NCI-H1048 (cell line): Measurements from ENCODE around the gene LAT.
"Not testable (repeated sequence)": the region's sequence is repeated elsewhere in the genome, so short reads cannot be mapped to it uniquely, and the experiment has no call there.

Experiments used
- DNase-seq: peaks from one replicate; lab custom pipeline; 2025; lab: John Stamatoyannopoulos, UW

Gene LAT

DNA sequence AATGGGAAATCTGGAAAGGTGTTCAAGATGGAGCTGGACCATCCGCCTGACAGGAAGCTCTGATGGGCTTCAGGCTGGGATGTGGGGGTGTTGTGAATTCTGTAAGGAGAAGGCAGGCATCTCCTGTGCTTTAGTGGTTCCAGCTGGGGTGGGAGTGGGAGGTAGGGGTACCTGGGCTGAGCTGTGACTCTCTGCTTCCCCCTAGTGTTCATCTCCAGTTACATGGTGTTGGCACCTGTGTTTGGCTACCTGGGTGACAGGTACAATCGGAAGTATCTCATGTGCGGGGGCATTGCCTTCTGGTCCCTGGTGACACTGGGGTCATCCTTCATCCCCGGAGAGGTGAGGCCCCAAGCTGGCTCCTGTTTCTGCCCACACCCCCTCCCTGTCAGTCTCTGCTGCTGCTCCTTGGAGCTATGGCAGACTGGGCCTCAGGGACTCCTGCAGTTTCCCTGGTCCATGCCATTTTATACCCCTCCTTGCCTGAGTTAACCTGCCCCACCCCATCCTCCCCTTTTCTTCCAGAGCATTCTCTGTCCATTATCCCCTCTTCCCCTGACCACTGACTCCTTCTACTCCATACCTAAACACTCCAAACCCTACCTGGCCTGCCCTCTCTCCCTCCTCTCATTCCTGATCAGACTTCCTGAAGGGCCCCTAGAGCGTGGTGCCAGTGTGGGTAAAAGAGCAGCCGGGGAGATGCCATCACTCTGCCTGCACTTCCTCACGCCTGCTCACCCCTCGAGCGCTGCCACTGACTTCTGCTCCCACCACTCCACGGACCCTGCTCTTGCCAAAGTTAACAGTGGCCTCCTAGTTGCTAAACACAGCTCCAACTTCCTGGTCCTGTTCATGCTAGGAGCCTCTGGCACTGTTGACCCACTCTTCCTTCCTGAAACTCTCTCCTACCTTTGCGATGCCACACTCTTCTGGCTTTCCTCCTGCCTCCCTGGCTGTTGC lies 6.9 kb upstream of the LAT start:
- DNase-seq = no peak

DNA sequence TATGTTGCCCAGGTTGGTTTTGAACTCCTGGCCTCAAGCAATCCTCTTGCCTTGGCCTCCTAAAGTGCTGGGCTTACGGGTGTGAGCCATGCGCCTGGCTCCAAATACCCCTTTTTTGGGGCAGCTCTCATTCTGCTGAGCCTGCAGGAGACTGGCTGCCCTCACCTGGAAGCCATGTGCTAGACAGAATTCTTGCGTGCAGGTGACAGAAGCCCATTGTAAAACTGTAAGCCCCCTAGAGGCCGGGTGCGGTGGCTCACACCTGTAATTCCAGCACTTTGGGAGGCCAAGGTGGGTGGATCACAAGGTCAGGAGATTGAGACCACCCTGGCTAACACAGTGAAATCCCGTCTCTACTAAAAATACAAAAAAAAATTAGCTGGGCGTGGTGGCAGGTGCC lies 4.5 kb upstream of the LAT start:
- not testable (repeated sequence) for DNase-seq

DNA sequence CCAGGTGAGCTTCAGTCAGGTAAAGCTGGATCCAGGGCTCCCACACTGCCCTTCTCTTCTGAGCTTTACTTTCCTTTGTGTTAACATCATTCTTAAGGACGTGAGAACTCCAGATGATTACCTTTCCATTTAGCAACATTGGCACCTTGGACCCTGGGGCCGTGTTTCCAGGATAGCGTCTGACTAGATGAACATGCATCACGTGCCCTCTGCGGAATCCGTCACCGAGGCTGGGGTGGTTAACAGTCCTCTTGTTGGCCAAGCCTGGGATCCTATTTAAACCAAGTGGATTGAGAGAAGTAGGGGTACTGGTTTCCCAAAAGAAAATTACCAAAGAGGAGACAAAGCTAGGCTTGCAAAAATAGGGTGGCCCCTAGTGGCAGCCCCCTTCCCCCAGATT lies 3.9 kb upstream of the LAT start:
- DNase-seq = no peak

- DNase-seq = no peak
Observed at GRCh38 chr16:28981517-28981916, 3.3 kb upstream of the LAT start.

- DNase-seq = no peak
Observed at GRCh38 chr16:28982418-28982817, 2.4 kb upstream of the LAT start.

DNA sequence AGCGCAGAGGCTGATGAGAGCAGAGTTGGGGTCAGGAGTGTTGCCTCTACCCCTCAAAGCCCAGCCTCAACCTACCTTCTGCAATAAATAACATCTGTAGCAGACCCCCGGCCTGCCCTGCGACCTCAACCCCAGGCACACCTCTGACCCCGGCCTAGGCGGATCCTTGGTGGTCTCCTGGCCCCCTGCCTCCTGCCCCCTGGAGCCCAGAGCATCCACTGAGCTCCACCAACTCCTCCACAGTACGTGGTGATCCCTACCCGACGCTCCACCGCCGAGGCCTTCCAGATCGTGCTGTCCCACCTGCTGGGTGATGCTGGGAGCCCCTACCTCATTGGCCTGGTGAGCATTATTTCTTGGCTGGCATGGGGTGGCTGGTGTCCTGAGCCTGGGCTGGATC lies 1.9 kb upstream of the LAT start:
- no peak for DNase-seq

- no peak for DNase-seq
Observed at GRCh38 chr16:28983644-28984043, 1.2 kb upstream of the LAT start.

DNA sequence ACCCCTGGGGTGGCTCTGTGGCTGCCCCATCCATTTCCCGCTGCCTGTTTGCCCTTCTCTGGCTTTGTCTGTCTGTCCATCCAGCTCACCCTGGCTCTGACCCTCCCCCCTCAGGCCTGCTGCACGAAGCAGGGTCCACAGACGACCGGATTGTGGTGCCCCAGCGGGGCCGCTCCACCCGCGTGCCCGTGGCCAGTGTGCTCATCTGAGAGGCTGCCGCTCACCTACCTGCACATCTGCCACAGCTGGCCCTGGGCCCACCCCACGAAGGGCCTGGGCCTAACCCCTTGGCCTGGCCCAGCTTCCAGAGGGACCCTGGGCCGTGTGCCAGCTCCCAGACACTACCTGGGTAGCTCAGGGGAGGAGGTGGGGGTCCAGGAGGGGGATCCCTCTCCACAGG lies 761 bp upstream of the LAT start:
- no peak for DNase-seq

DNA sequence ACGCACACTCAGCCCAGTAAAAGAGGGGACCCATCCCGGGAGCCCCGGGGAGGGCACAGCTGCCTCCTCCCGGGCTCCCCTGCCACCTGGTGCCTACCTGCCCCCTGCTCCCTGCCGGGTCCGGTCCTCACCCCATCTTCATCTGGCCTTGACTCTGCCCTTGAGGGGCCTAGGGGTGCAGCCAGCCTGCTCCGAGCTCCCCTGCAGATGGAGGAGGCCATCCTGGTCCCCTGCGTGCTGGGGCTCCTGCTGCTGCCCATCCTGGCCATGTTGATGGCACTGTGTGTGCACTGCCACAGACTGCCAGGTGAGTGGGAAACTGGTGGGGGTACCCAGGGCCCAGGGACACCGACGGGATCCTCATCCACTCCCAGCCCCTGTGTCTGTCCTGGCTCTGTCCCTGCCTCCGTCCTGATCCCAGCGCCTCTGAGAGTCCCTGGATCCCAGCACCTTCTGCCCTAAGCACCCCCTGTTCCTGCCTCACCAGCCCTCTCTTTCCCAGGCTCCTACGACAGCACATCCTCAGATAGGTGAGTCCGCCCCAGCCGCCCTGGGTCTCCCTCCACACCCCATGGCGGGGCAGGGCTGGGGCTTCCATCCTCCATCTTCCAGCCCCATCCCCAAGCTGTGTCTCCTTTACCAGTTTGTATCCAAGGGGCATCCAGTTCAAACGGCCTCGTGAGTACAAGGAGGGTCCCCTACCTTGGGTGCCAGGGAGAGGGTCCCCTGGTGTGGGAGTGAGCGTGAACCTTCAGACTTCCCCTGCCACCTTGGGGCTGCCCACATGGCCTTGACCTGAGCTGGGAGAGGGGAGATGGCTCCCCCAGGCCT lies 574 bp downstream of the LAT start:
- DNase-seq = no peak

DNA sequence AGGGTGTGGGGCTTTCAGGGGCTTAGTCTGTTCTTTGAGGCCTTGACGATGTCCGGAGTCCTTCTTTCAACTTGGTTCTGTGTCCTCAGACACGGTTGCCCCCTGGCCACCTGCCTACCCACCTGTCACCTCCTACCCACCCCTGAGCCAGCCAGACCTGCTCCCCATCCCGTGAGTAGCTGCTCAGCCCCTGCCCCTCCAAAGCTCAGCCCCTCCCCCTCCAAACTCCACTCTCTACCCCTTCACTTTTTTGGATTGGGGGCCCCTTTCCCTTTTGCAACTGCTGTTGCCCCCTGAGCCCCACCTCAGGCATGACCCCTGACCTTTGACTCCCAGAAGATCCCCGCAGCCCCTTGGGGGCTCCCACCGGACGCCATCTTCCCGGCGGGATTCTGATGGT lies 1.2 kb downstream of the LAT start:
- DNase-seq = no peak

DNA sequence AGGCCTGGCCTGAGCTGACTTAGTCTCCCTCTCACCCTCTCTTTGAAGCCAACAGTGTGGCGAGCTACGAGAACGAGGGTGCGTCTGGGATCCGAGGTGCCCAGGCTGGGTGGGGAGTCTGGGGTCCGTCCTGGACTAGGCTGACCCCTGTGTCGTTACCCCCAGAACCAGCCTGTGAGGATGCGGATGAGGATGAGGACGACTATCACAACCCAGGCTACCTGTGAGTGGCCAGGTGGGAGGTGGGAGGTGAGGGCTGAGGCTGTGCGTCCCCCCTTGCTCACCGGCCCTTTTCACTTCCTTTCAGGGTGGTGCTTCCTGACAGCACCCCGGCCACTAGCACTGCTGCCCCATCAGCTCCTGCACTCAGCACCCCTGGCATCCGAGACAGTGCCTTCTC lies 1.6 kb downstream of the LAT start:
- no peak for DNase-seq

DNA sequence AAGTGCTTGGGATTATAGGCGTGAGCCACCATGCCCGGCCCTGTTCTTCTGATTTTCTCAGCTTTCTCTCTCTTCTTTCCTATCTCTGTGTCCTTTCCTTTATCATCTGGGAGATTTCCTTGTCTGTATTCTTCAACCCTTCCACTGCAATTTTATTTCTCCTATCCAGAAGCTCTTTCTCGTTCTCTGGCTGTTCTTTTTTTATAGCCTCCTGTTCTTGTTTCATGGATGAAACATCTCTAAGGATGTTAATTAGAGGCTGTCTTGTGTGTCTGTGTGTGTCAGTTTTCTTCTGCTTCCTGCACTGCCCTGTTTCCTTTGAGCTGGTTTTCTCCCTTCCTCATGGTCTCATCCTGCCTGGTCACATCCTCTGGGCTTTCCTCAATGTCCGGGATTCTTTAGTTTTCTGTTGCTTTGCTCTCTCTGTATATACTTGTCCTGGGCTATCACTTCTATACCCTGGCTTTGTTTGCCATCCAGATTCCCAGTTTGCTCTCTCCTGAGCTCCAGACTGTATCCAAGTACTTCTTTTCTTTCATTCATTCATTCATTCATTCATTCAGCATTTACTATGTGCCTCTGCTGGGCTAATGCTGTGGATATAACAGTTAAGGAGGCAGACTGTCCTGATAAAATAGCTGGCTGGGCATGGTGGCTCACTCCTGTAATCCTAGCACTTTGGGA lies 2.5 kb downstream of the LAT start:
- no peak for DNase-seq

- DNase-seq = no peak
Observed at GRCh38 chr16:28989363-28989762, 4.5 kb downstream of the LAT start.

DNA sequence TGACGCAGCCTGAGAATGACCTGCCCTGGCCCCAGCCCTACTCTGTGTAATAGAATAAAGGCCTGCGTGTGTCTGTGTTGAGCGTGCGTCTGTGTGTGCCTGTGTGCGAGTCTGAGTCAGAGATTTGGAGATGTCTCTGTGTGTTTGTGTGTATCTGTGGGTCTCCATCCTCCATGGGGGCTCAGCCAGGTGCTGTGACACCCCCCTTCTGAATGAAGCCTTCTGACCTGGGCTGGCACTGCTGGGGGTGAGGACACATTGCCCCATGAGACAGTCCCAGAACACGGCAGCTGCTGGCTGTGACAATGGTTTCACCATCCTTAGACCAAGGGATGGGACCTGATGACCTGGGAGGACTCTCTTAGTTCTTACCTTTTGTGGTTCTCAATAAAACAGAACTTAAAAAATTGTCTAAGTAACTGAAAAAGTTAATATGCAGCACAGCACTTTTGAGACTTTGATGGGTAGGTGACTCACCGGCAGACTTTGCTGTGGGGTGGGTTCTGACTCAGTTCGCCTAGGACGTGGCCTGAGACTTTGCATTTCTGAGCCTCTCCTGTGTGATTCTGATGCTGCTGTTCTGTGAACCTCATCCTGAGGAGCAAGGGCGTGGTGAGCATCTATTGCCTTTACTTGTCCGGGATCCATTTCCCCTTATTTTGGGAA lies 5.7 kb downstream of the LAT start:
- no peak for DNase-seq

DNA sequence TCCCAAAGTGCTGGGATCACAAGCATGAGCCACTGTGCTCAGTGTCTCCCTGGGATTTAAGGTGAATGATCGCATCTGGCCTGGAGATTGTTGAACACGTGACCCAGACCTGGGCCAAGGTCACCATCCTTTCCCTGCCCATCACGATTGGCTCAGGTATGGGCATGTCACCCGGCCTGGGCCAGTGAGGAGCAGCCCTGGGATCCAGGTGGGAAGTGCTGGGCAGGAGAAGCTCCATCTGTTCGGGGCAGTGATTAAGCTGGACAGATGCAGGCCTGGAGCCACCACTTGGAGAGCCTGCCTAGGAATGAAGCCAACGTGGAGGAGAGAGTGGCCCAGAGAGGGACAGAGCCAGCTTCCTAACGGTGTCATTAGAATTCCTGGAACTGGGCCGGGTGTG lies 6.8 kb downstream of the LAT start:
- no peak for DNase-seq

DNA sequence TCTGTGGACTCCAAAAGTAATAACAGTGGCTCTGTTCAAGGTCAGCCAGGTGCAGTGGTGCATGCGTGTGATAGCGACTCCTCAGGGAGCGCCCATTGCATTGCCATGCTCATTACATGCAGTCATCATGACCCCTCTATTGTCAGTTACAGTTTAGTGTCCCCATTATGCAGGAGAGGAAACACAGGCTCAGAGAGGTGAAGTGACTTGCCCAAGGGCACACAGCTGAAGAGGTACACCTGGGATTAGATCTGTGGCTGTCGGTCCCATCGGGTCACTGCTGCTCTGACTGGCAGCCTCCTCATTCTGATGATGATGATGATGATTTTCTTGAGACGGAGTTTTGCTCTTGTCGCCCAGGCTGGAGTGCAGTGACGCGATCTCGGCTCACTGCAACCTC lies 7.6 kb downstream of the LAT start:
- no peak for DNase-seq

DNA sequence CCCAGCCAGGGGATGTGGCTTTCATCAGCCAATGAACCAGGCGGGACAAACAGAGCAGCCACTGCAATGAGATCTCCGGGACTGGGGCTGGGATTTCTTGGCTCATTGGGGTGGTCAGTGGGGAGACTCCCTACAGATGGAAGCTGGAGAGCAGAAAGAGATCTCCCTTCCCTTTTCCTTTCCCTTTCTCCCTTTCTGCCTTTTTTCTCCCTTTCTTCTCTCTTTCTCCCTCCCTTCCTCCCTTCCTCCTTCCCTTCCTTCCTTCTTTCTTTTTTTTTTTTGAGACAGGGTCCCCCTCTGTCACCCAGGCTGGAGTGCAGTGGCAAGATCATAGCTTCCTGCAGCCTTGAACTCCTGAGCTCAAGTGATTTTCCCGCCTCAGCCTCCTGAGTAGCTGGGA lies 14.0 kb downstream of the LAT start:
- no peak for DNase-seq

- no peak for DNase-seq
Observed at GRCh38 chr16:28999577-28999976, 14.7 kb downstream of the LAT start.

GRCh38 chr16:29000019-29000418 lies 15.2 kb downstream of the LAT start:
- DNase-seq = no peak

DNA sequence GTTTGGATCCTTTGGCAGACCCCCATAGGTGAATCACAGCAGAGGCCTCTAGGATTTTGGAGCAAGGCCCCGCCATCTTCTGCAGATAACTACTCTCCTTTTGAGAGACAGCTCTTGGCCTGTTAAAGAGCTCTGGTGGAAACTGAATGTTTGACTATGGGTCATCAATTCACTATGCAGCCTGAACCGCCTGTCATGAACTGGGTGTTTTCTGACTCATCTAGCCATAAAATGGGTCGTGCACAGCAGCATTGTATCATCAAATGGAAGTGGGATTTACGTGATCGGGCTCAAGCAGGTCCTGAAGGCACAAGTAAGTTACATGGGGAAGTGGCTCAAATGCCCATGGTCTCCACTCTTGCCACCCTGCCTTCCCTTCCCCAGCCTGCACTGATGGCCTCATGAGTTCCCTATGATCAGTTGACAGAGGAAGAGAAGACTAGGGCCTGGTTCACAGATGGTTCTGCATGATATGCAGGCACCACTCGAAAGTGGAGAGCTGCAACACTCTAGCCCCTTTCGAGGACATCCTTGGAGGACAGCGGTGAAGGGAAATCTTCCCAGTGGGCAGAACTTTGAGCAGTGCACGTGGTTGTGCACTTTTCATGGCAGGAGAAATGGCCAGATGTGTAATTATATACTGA lies 19.8 kb downstream of the LAT start:
- not testable (repeated sequence) for DNase-seq
